Adrenal gland (tissue), 5 donors: ENCODE data around the gene ANKIB1.

Source experiments
- CTCF ChIP-seq, 6 experiments: fragments of 450-650 bp in 4 of 6; fragments of 200-600 bp in 2 of 6; sonication (generic) in 1 of 6; IDR thresholded peaks; 1 replicate in 5 of 6; 2 replicates in 1 of 6; pipeline versions ENCODE4 v1.5.1 to v1.8.0; 2016 to 2021; ENCODE audit warnings: antibody characterized with exemption in 6 of 6, mild to moderate bottlenecking in 2 of 6, moderate library complexity in 1 of 6
- POLR2A ChIP-seq, 2 donors: fragments of 450-650 bp; IDR thresholded peaks; one replicate each; pipeline ENCODE4 v1.6.1; 2017; ENCODE audit warnings: antibody characterized with exemption in 2 of 2, mild to moderate bottlenecking in 2 of 2, moderate library complexity in 1 of 2
- donor health status: DM: no; HTN: no; CAD: no.

GRCh38 chr7:92251181-92251580 is 5.4 kb downstream of the ANKIB1 start:
- TF ChIP-seq CTCF (IDR thresholded peaks at IDR 0.05): no peak
- TF ChIP-seq POLR2A (IDR thresholded peaks at IDR 0.05): no peak
